ENCODE measurements around the gene FOXN3. TPM values are rescaled to one million over a fixed set of nuclear protein-coding genes. Genes with fewer than 3 reads are reported as not detected.

The FOXN3 gene
- polyA plus RNA-seq, 1 experiment: 46.5 TPM

DNA sequence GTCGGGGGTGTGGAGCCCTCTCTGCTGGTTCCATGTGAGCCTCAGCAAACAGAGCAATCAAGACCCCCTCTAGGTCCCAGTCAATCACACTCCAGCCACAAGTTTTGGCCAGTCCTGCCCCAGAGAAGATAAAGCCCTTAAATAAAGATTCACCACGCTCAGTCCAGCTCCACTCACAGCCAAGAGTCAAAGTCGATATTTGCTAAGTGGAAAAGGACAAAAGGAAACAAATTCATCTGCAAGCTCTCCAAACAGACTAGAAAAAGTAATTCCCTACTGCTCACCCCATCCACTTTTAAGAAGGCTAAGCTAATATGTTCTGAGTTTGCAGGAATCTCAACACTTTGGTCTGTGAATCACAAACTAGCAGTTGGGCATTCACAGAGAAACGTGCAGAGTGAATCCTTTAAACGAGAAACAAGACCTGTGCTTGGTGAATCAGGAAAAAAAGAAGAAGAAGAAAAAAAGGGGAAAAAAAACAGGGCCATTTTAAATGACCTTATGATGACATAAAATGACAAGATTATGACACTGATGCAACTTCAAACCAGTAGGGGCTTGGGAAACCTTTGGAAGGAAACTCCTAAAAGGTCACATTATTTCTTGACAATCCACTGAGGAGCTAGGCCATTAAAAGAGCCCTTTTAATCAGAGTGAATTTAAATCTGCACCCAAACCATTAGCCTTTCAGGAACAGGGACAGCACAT is 41.8 kb upstream of the FOXN3 start:
- Histone ChIP-seq H3K27me3 (ENCODE audit: control insufficient read depth, insufficient read depth, low read length) (no peaks in the 10 kb centered on the region), H3K9me3 (ENCODE audit: control insufficient read depth, insufficient read depth, low read length) (no peaks in the 10 kb centered on the region), H3K27ac (ENCODE audit: low read depth, low read length) (no peak overlapping the region), H3K4me3 (ENCODE audit: low read depth, low read length) (no peak overlapping the region)
- TF ChIP-seq, protein P1, sequence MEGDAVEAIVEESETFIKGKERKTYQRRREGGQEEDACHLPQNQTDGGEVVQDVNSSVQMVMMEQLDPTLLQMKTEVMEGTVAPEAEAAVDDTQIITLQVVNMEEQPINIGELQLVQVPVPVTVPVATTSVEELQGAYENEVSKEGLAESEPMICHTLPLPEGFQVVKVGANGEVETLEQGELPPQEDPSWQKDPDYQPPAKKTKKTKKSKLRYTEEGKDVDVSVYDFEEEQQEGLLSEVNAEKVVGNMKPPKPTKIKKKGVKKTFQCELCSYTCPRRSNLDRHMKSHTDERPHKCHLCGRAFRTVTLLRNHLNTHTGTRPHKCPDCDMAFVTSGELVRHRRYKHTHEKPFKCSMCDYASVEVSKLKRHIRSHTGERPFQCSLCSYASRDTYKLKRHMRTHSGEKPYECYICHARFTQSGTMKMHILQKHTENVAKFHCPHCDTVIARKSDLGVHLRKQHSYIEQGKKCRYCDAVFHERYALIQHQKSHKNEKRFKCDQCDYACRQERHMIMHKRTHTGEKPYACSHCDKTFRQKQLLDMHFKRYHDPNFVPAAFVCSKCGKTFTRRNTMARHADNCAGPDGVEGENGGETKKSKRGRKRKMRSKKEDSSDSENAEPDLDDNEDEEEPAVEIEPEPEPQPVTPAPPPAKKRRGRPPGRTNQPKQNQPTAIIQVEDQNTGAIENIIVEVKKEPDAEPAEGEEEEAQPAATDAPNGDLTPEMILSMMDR (IDR thresholded peaks at IDR 0.05; ENCODE audit: low read depth, low read length): no peak
- ChIA-PET POLR2A (no interaction called here), CTCF (no interaction called here)
- DNase-seq (ENCODE audit: low read depth, low spot score): no peak

DNA sequence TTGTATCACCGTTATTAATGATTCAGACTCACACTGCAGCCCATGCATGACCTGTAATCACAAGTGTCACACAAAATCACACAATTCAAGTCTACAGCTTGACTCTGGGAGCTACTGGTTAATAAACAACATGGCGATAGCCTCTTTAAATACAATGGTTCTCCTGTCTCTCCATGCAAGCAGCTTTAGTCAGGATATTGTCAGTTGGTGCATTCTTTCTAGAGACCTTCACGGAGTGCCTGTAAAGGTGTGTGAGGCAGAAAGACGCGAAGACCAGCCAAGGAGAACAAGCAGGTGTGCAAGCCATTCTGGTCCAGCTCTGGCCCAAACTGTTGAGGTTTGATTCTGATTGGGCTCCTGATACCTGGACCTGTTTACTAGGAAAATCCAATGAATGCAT is 40.0 kb upstream of the FOXN3 start:
- H3K9me3 ChIP-seq (ENCODE audit: control insufficient read depth, insufficient read depth, low read length): no peaks in the 10 kb centered on the region
- H3K4me3 ChIP-seq (ENCODE audit: low read depth, low read length): no peak overlapping the region
- no peak overlapping the region for H3K27ac ChIP-seq (ENCODE audit: low read depth, low read length)
- ChIA-PET POLR2A (no interaction called here), CTCF (no interaction called here)
- TF ChIP-seq, protein P1 (IDR thresholded peaks at IDR 0.05; ENCODE audit: low read depth, low read length): no peak
- no peak for DNase-seq (ENCODE audit: low read depth, low spot score)
- no peaks in the 10 kb centered on the region for H3K27me3 ChIP-seq (ENCODE audit: control insufficient read depth, insufficient read depth, low read length)

DNA sequence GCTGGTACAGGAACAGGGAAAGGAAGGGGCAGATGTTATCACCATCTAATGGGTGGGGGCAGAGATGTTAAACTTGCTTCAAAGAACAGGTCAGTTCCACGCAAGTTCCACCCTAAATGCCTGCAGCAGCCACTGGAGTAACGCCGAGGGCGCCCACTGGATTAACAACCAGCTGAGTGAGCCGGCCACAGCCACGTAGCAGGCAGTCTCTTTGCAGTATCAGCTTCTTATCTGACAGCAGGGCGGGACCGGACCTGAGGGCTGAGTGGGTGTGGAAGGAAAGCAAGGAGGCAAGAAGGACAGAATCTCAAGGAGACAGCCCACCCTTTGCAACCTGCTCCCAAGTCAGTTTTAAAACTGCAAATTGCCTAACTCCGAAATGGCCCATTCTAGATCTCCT is 38.4 kb upstream of the FOXN3 start:
- Histone ChIP-seq H3K27ac (ENCODE audit: low read depth, low read length) (no peak overlapping the region), H3K27me3 (ENCODE audit: control insufficient read depth, insufficient read depth, low read length) (no peaks in the 10 kb centered on the region), H3K9me3 (ENCODE audit: control insufficient read depth, insufficient read depth, low read length) (no peaks in the 10 kb centered on the region), H3K4me3 (ENCODE audit: low read depth, low read length) (no peak overlapping the region)
- POLR2A ChIA-PET: no interaction called here
- DNase-seq (ENCODE audit: low read depth, low spot score): no peak
- TF ChIP-seq, protein P1 (IDR thresholded peaks at IDR 0.05; ENCODE audit: low read depth, low read length): no peak
- CTCF ChIA-PET: interaction anchor here (1.5 kb wide), 1 partner anchor 460 kb away, joined by 3 read pairs; no protein-coding TSS in a partner anchor

DNA sequence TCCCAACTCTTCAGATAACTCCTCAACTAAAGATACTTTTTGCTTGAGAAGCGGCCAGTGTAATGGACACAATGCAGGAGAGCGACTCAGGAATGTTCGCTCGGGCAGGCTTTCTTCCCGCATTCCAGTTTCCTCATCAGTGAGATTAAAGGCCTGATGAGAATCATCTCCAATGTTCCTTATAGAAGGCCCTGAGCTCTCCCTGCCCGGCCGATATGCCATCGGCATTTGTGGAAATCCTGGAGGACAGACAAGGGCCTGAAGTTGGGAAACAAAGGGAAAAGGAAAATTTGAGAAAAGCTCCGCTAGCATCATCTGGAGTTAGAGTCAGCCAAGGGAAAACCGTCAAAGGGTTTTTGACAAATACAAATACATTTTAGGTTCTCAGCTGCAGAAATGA is 38.0 kb upstream of the FOXN3 start:
- CTCF ChIA-PET: interaction anchor here (1.1 to 1.5 kb wide), 2 partner anchors 460 to 518 kb away, joined by 3 read pairs; no protein-coding TSS in a partner anchor
- Histone ChIP-seq H3K27me3 (ENCODE audit: control insufficient read depth, insufficient read depth, low read length) (no peaks in the 10 kb centered on the region), H3K9me3 (ENCODE audit: control insufficient read depth, insufficient read depth, low read length) (no peaks in the 10 kb centered on the region), H3K4me3 (ENCODE audit: low read depth, low read length) (no peak overlapping the region), H3K27ac (ENCODE audit: low read depth, low read length) (no peak overlapping the region)
- TF ChIP-seq, protein P1 (IDR thresholded peaks at IDR 0.05; ENCODE audit: low read depth, low read length): no peak
- POLR2A ChIA-PET: no interaction called here
- DNase-seq (ENCODE audit: low read depth, low spot score): no peak

DNA sequence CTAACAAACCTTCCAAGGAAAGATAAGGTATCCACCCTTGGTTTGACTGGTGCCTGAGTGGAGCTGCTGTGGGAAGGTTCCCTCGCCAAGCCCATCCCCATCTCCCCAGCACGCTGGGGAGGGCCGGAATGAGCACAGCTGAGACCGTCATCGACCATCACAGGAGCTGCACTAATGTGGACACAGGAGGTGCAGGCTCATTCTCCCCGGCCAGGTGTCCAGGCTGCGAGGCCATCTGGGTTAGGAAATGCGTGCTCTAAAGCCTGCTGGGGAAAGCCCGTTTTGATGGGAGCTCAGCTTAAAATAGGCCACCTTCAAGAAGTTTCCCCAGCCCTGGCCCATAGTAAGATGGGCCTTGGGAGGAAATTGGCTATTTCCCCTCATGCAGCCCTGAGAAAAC is 35.2 kb upstream of the FOXN3 start:
- ChIA-PET POLR2A (no interaction called here), CTCF (no interaction called here)
- no peak overlapping the region for H3K27ac ChIP-seq (ENCODE audit: low read depth, low read length)
- H3K9me3 ChIP-seq (ENCODE audit: control insufficient read depth, insufficient read depth, low read length): no peaks in the 10 kb centered on the region
- H3K27me3 ChIP-seq (ENCODE audit: control insufficient read depth, insufficient read depth, low read length): no peaks in the 10 kb centered on the region
- TF ChIP-seq, protein P1 (IDR thresholded peaks at IDR 0.05; ENCODE audit: low read depth, low read length): no peak
- no peak overlapping the region for H3K4me3 ChIP-seq (ENCODE audit: low read depth, low read length)
- DNase-seq (ENCODE audit: low read depth, low spot score): no peak
